Large intestine (tissue), 12 donors: ENCODE measurements around the gene ANKS4B. TPM values are rescaled to one million over a fixed set of nuclear protein-coding genes. Genes with fewer than 3 reads are reported as not detected.
A peak's percentile ranks its signal among the peaks of the same experiment; 100 is the strongest.

Experiments
- DNase-seq, 2 donors: peaks; one replicate each; pipeline versions ENCODE4 v3.0.0 to v3.0.0-alpha.2; 2013
- H3K27ac ChIP-seq: one replicate; pipeline ENCODE4 v1.5.1; 2013; ENCODE audit warnings: low read length
- H3K27me3 ChIP-seq: 2 replicates; pipeline ENCODE4 v1.6.1; 2013; ENCODE audit warnings: low read length; ENCODE audit not compliant: control insufficient read depth, insufficient read depth
- H3K36me3 ChIP-seq: 2 replicates; pipeline ENCODE4 v1.6.1; 2013; ENCODE audit warnings: low read length; ENCODE audit not compliant: control insufficient read depth, insufficient read depth
- H3K4me1 ChIP-seq: one replicate; pipeline ENCODE4 v1.6.1; 2013; ENCODE audit warnings: low read length; ENCODE audit not compliant: control insufficient read depth, insufficient read depth
- H3K4me3 ChIP-seq: one replicate; pipeline ENCODE4 v1.5.1; 2013; ENCODE audit warnings: low read length
- H3K9me3 ChIP-seq: one replicate; pipeline ENCODE4 v1.6.1; 2013; ENCODE audit warnings: mild to moderate bottlenecking, low read depth, low read length, moderate library complexity; ENCODE audit not compliant: control insufficient read depth
- WGBS: methylation state at CpG from one replicate; pipeline ENCODE4 v1.1.5; 2013; ENCODE audit warnings: low lambda C conversion rate; ENCODE audit not compliant: insufficient coverage; 5-methylcytosine and 5-hydroxymethylcytosine counted together
- long read RNA-seq, 11 donors: transcript quantifications; one replicate each; lab custom pipeline, GENCODE V29; 2026
- polyA plus RNA-seq: library from polyadenylated mRNA; unstranded; fragments of 120-200 nt; gene quantifications from one replicate; pipeline ENCODE4 v1.2.1, GENCODE V29; 2013

ANKS4B gene
- polyA plus RNA-seq = 39.3 TPM
- long read RNA-seq, donor 1, full-length matches to known transcripts = 18 of 25 reads
- long read RNA-seq, donor 1, partial matches to known transcripts = 7 of 25 reads
- long read RNA-seq, donor 1, other reads (novel, unspliced or antisense) = 0 of 25 reads
- long read RNA-seq, donor 2, full-length matches to known transcripts = 22 of 22 reads
- long read RNA-seq, donor 2, partial matches to known transcripts = 0 of 22 reads
- long read RNA-seq, donor 2, other reads (novel, unspliced or antisense) = 0 of 22 reads
- long read RNA-seq, donor 3 = 0 reads
- long read RNA-seq, donor 4, full-length matches to known transcripts = 4 of 4 reads
- long read RNA-seq, donor 4, partial matches to known transcripts = 0 of 4 reads
- long read RNA-seq, donor 4, other reads (novel, unspliced or antisense) = 0 of 4 reads
- long read RNA-seq, donor 5, full-length matches to known transcripts = 12 of 12 reads
- long read RNA-seq, donor 5, partial matches to known transcripts = 0 of 12 reads
- long read RNA-seq, donor 5, other reads (novel, unspliced or antisense) = 0 of 12 reads
- long read RNA-seq, donor 6, full-length matches to known transcripts = 19 of 19 reads
- long read RNA-seq, donor 6, partial matches to known transcripts = 0 of 19 reads
- long read RNA-seq, donor 6, other reads (novel, unspliced or antisense) = 0 of 19 reads
- long read RNA-seq, donor 7, full-length matches to known transcripts = 3 of 3 reads
- long read RNA-seq, donor 7, partial matches to known transcripts = 0 of 3 reads
- long read RNA-seq, donor 7, other reads (novel, unspliced or antisense) = 0 of 3 reads
- long read RNA-seq, donor 8, full-length matches to known transcripts = 40 of 40 reads
- long read RNA-seq, donor 8, partial matches to known transcripts = 0 of 40 reads
- long read RNA-seq, donor 8, other reads (novel, unspliced or antisense) = 0 of 40 reads
- long read RNA-seq, donor 9, full-length matches to known transcripts = 13 of 13 reads
- long read RNA-seq, donor 9, partial matches to known transcripts = 0 of 13 reads
- long read RNA-seq, donor 9, other reads (novel, unspliced or antisense) = 0 of 13 reads
- long read RNA-seq, donor 10, full-length matches to known transcripts = 27 of 40 reads
- long read RNA-seq, donor 10, partial matches to known transcripts = 13 of 40 reads
- long read RNA-seq, donor 10, other reads (novel, unspliced or antisense) = 0 of 40 reads
- long read RNA-seq, donor 11, full-length matches to known transcripts = 16 of 16 reads
- long read RNA-seq, donor 11, partial matches to known transcripts = 0 of 16 reads
- long read RNA-seq, donor 11, other reads (novel, unspliced or antisense) = 0 of 16 reads

GRCh38 chr16:21233521-21234150 lies at the start of gene ANKS4B:
TSS of gene ANKS4B (plus strand) at chr16:21233699. CDS start at chr16:21233738, 39 bp downstream.
- WGBS = no CpG with 5 or more reads among the region's 11 CpGs
- Histone ChIP-seq H3K9me3 (no peaks in the 10 kb centered on the region), H3K4me3 (peak within 1 kb of the TSS; percentile 50), H3K4me1 (peaks cover 20% of the 10 kb centered on the region), H3K27ac (peak within 1 kb of the TSS; percentile 70), H3K36me3 (peaks cover 4% of the 10 kb centered on the region), H3K27me3 (no peaks in the 10 kb centered on the region)
- peak; percentile 92 to 97 for DNase-seq

- WGBS = 100% methylated on average over 1 of the region's 3 CpGs
- DNase-seq = no peak
Observed at GRCh38 chr16:21183995-21184394, 49.5 kb upstream of the ANKS4B start.

GRCh38 chr16:21184834-21185233 lies 48.7 kb upstream of the ANKS4B start:
- no peak overlapping the region for H3K4me3 ChIP-seq
- peaks cover 5% of the 10 kb centered on the region for H3K4me1 ChIP-seq
- no peaks in the 10 kb centered on the region for H3K9me3 ChIP-seq
- peaks cover 22% of the 10 kb centered on the region for H3K36me3 ChIP-seq
- WGBS = no CpG with 5 or more reads among the region's 3 CpGs
- H3K27me3 ChIP-seq = no peaks in the 10 kb centered on the region
- no peak for DNase-seq
- H3K27ac ChIP-seq = no peak overlapping the region

More at GRCh38 chr16:21183995-21184394, 49.5 kb upstream of the ANKS4B start:
- Histone ChIP-seq H3K36me3 (peaks cover 29% of the 10 kb centered on the region), H3K27me3 (no peaks in the 10 kb centered on the region), H3K9me3 (no peaks in the 10 kb centered on the region), H3K4me3 (no peak overlapping the region), H3K27ac (no peak overlapping the region), H3K4me1 (no peaks in the 10 kb centered on the region)

- H3K4me3 ChIP-seq = no peak overlapping the region
- H3K27ac ChIP-seq = no peak overlapping the region
- H3K4me1 ChIP-seq = peaks cover 5% of the 10 kb centered on the region
- DNase-seq = no peak
- H3K9me3 ChIP-seq = no peaks in the 10 kb centered on the region
- H3K36me3 ChIP-seq = peaks cover 16% of the 10 kb centered on the region
- no peaks in the 10 kb centered on the region for H3K27me3 ChIP-seq
- WGBS = 100% methylated on average over 1 of the region's 12 CpGs
Observed at GRCh38 chr16:21185659-21186325, 47.7 kb upstream of the ANKS4B start.

GRCh38 chr16:21186326-21186691 lies 47.2 kb upstream of the ANKS4B start:
- Histone ChIP-seq H3K27ac (no peak overlapping the region), H3K9me3 (no peaks in the 10 kb centered on the region), H3K4me1 (peaks cover 5% of the 10 kb centered on the region), H3K27me3 (no peaks in the 10 kb centered on the region), H3K4me3 (no peak overlapping the region), H3K36me3 (peaks cover 11% of the 10 kb centered on the region)
- WGBS = 58% methylated on average over 2 of the region's 4 CpGs
- DNase-seq = no peak

- peak; percentile 57 to 58 for DNase-seq
- Histone ChIP-seq H3K4me1 (peaks cover 5% of the 10 kb centered on the region), H3K36me3 (no peaks in the 10 kb centered on the region), H3K9me3 (no peaks in the 10 kb centered on the region), H3K27ac (no peak overlapping the region), H3K27me3 (no peaks in the 10 kb centered on the region), H3K4me3 (no peak overlapping the region)
- WGBS = no CpG with 5 or more reads among the region's 5 CpGs
Observed at GRCh38 chr16:21189311-21189710, 44.2 kb upstream of the ANKS4B start.

GRCh38 chr16:21190013-21190412 lies 43.5 kb upstream of the ANKS4B start:
- H3K36me3 ChIP-seq = no peaks in the 10 kb centered on the region
- H3K27ac ChIP-seq = no peak overlapping the region
- no peak for DNase-seq
- no CpG with 5 or more reads among the region's 4 CpGs for WGBS
- H3K27me3 ChIP-seq = no peaks in the 10 kb centered on the region
- H3K4me3 ChIP-seq = no peak overlapping the region
- no peaks in the 10 kb centered on the region for H3K9me3 ChIP-seq
- H3K4me1 ChIP-seq = peaks cover 5% of the 10 kb centered on the region

GRCh38 chr16:21190599-21190998 lies 42.9 kb upstream of the ANKS4B start:
- Histone ChIP-seq H3K27ac (no peak overlapping the region), H3K27me3 (no peaks in the 10 kb centered on the region), H3K9me3 (no peaks in the 10 kb centered on the region), H3K4me3 (no peak overlapping the region), H3K36me3 (no peaks in the 10 kb centered on the region), H3K4me1 (peaks cover 5% of the 10 kb centered on the region)
- DNase-seq = no peak

GRCh38 chr16:21192991-21193390 lies 40.5 kb upstream of the ANKS4B start:
- no peaks in the 10 kb centered on the region for H3K9me3 ChIP-seq
- H3K4me3 ChIP-seq = no peak overlapping the region
- no peaks in the 10 kb centered on the region for H3K27me3 ChIP-seq
- no peak overlapping the region for H3K27ac ChIP-seq
- no peaks in the 10 kb centered on the region for H3K36me3 ChIP-seq
- WGBS = no CpG with 5 or more reads among the region's 1 CpG
- no peak for DNase-seq
- peaks cover 5% of the 10 kb centered on the region for H3K4me1 ChIP-seq
